Neutrophil (primary cell): ENCODE measurements around the gene KCNH8.

Experiments used
- H3K27ac ChIP-seq: fragments of 200-600 bp; sonication (generic); 2 replicates; pipeline ENCODE4 v1.5.1; 2016; ENCODE audit warnings: mild to moderate bottlenecking, moderate library complexity
- H3K27me3 ChIP-seq: fragments of 200-600 bp; sonication (generic); 2 replicates; pipeline ENCODE4 v1.6.0; 2016; ENCODE audit warnings: mild to moderate bottlenecking
- H3K36me3 ChIP-seq: fragments of 200-600 bp; sonication (generic); 2 replicates; pipeline ENCODE4 v1.5.1; 2017
- H3K4me1 ChIP-seq, 2 experiments: fragments of 200-600 bp in 1 of 2; sonication (generic) in 1 of 2; 1 replicate in 1 of 2; 2 replicates in 1 of 2; pipeline versions ENCODE4 v1.5.1 to v1.6.1; 2013 to 2016; ENCODE audit warnings: low read depth in 1 of 2, low read length in 1 of 2, mild to moderate bottlenecking in 1 of 2, moderate library complexity in 1 of 2; ENCODE audit not compliant: control insufficient read depth in 1 of 2, insufficient read depth in 1 of 2
- H3K4me3 ChIP-seq, 2 experiments: fragments of 200-600 bp in 1 of 2; sonication (generic) in 1 of 2; 1 replicate in 1 of 2; 2 replicates in 1 of 2; pipeline ENCODE4 v1.5.1; 2013 to 2016; ENCODE audit warnings: low read depth in 1 of 2, low read length in 1 of 2, mild to moderate bottlenecking in 1 of 2, moderate library complexity in 1 of 2
- H3K9me3 ChIP-seq: fragments of 200-600 bp; sonication (generic); 2 replicates; pipeline ENCODE4 v1.5.1; 2016
- CTCF ChIP-seq: fragments of 200-600 bp; sonication (generic); IDR thresholded peaks from 2 replicates; pipeline ENCODE4 v1.5.1; 2016; ENCODE audit warnings: antibody characterized with exemption

KCNH8 gene

DNA sequence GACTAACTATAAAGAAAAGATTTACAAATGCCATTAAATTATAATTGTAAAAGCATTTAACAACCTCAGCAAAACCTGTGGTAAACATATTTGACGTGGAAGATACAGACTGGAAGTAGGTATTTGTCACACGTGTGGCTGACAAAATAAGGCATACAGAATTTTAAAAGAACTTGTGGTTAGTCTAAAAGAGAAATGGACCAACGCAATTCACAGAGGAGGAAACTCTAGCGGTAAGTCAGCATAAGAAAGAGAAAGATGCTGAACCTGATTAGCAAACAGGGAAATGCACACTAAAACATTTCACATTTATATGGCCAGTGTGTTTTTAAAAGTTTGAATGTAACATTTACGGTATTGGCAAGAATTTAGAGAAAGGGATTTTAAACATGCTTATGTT, 35.3 kb downstream of the KCNH8 start:
- no peak for TF ChIP-seq CTCF
- Histone ChIP-seq H3K4me3 (no peak overlapping the region), H3K27me3 (no peaks in the 10 kb centered on the region), H3K36me3 (no peaks in the 10 kb centered on the region), H3K9me3 (no peaks in the 10 kb centered on the region), H3K4me1 (no peaks in the 10 kb centered on the region), H3K27ac (no peak overlapping the region)

DNA sequence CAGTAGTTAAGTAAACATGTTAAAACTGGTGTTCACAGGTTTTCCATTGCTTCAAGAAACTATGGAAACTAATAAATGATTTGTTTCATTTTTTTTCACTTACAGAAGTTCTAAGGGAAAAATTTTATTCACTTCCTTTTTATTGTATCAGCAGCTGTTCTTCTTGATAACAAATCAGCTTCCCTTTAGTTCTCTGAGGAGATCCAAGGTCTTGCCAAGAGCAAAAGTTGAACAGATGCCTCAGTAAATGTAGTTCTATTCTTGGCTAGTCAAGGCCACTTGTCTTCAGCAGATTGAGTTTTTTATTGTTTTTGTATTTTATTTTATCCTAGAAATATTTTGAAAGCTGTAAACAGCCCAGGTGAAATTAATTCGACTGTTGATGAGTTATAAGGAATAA, 41.8 kb downstream of the KCNH8 start:
- no peak for TF ChIP-seq CTCF
- Histone ChIP-seq H3K27me3 (no peaks in the 10 kb centered on the region), H3K9me3 (no peaks in the 10 kb centered on the region), H3K4me3 (no peak overlapping the region), H3K4me1 (no peaks in the 10 kb centered on the region), H3K27ac (no peak overlapping the region), H3K36me3 (no peaks in the 10 kb centered on the region)

- no peaks in the 10 kb centered on the region for H3K36me3 ChIP-seq
- no peaks in the 10 kb centered on the region for H3K27me3 ChIP-seq
- no peak for TF ChIP-seq CTCF
- H3K27ac ChIP-seq: no peak overlapping the region
- H3K9me3 ChIP-seq: no peaks in the 10 kb centered on the region
- no peak overlapping the region for H3K4me3 ChIP-seq
- no peaks in the 10 kb centered on the region for H3K4me1 ChIP-seq
These were observed 42.3 kb downstream of the KCNH8 start for GRCh38 chr3:19190602-19191001.

DNA sequence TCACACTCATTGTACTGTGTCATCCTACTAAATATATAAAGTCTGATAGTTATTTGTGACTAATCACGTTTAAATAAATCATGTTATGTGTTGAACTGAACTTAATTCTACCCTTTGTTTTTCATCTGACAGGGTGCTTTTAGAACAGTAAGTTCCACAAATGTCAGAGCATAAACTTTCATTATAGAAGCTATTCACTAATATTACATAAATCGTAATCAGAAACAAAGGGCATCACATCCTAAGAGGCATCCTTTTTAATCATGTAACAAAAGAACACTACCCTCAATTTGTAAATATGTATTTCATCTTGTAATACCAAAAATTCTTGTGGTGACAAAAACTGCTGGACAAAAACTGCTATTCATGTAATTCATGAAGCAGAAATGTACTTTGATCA, 50.8 kb downstream of the KCNH8 start:
- Histone ChIP-seq H3K27me3 (no peaks in the 10 kb centered on the region), H3K36me3 (no peaks in the 10 kb centered on the region), H3K9me3 (no peaks in the 10 kb centered on the region), H3K27ac (no peak overlapping the region), H3K4me1 (no peaks in the 10 kb centered on the region), H3K4me3 (no peak overlapping the region)
- TF ChIP-seq CTCF: no peak

DNA sequence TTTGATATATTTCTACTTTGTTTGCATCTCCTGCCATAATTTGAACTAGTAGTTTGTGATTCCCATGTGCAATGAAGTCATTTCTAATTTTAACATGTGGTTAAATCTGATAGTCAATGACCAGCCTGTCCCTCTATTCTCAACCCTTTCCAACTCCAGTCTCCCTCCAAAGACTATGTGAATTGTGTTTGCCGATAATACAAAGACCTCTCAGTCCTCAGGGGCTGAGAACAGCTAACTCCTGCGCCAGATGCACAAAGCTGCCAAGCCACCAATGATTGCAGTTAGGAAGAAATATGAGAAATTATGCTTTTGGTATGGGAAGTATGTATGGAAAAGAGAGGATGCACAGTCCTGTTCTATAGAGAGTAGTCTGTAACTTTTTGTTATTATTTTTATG, 54.0 kb downstream of the KCNH8 start:
- TF ChIP-seq CTCF: no peak
- Histone ChIP-seq H3K4me1 (no peaks in the 10 kb centered on the region), H3K27ac (no peak overlapping the region)

DNA sequence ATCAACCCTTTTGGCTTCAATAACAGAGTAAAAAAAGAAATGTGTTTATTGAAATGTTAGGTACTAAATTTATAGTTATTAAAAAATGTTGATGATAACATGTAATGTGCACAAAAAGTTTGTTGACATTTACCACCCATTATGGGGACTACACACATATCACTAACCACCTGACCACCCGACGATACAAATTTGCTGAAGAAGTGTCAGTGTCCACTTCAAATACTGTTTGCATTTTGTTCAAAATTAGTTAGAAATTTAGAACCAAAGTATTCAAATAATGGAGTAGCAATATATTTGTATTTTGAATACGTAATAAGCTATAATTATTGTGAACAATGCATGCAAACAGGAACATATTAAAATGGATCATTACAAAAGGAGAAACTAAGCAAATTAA, 54.4 kb downstream of the KCNH8 start:
- Histone ChIP-seq H3K9me3 (no peaks in the 10 kb centered on the region), H3K27ac (no peak overlapping the region), H3K27me3 (no peaks in the 10 kb centered on the region), H3K4me3 (no peak overlapping the region), H3K4me1 (no peaks in the 10 kb centered on the region), H3K36me3 (no peaks in the 10 kb centered on the region)
- no peak for TF ChIP-seq CTCF

More for the DNA sequence above, 54.0 kb downstream of the KCNH8 start:
- H3K9me3 ChIP-seq: no peaks in the 10 kb centered on the region
- H3K36me3 ChIP-seq: no peaks in the 10 kb centered on the region
- H3K4me3 ChIP-seq: no peak overlapping the region
- no peaks in the 10 kb centered on the region for H3K27me3 ChIP-seq
